Mesendoderm (in vitro differentiated cells): ENCODE measurements around the gene C22orf23.

ENCODE experiments used
- DNase-seq: peaks from one replicate; pipeline ENCODE4 v3.0.0; 2013
- H2AK5ac ChIP-seq: 2 replicates; pipeline ENCODE4 v1.6.1; 2013; ENCODE audit warnings: low read length, inconsistent platforms
- H2BK120ac ChIP-seq: 2 replicates; pipeline ENCODE4 v1.6.1; 2013; ENCODE audit warnings: low read depth, mild to moderate bottlenecking, low read length, moderate library complexity, mixed read lengths
- H2BK15ac ChIP-seq: replicated peaks from 2 replicates; pipeline ENCODE4 v1.6.1; 2013; ENCODE audit warnings: low read depth, mild to moderate bottlenecking, moderate library complexity
- H2BK5ac ChIP-seq: 2 replicates; pipeline ENCODE4 v1.6.1; 2013; ENCODE audit warnings: low read length, inconsistent platforms
- H3K18ac ChIP-seq: 2 replicates; pipeline ENCODE4 v1.6.1; 2013; ENCODE audit warnings: mild to moderate bottlenecking, low read length, mixed read lengths
- H3K23ac ChIP-seq: one replicate; pipeline ENCODE4 v1.6.1; 2013; ENCODE audit warnings: low read length
- H3K27ac ChIP-seq: 2 replicates; pipeline ENCODE4 v1.5.1; 2013; ENCODE audit warnings: low read depth, mild to moderate bottlenecking, inconsistent platforms, low read length, moderate library complexity
- H3K27me3 ChIP-seq: 2 replicates; pipeline ENCODE4 v1.6.1; 2013; ENCODE audit warnings: low read length, control low read depth, mild to moderate bottlenecking, inconsistent platforms; ENCODE audit not compliant: insufficient read depth, poor library complexity
- H3K36me3 ChIP-seq: 2 replicates; pipeline ENCODE4 v1.6.1; 2013; ENCODE audit warnings: low read length, inconsistent platforms; ENCODE audit not compliant: control insufficient read depth, insufficient read depth
- H3K4ac ChIP-seq: one replicate; pipeline ENCODE4 v1.6.1; 2013; ENCODE audit warnings: low read depth, mild to moderate bottlenecking, low read length, moderate library complexity
- H3K4me1 ChIP-seq: 2 replicates; pipeline ENCODE4 v1.6.1; 2013; ENCODE audit warnings: low read depth, low read length, inconsistent platforms; ENCODE audit not compliant: control insufficient read depth
- H3K4me2 ChIP-seq: 2 replicates; pipeline ENCODE4 v1.6.1; 2013; ENCODE audit warnings: low read length
- H3K4me3 ChIP-seq: 2 replicates; pipeline ENCODE4 v1.5.1; 2013; ENCODE audit warnings: mild to moderate bottlenecking, low read length
- H3K56ac ChIP-seq: one replicate; pipeline ENCODE4 v1.6.1; 2013; ENCODE audit warnings: low read length
- H3K79me1 ChIP-seq: 2 replicates; pipeline ENCODE4 v1.6.1; 2013; ENCODE audit warnings: low read length, inconsistent platforms
- H3K79me2 ChIP-seq: 2 replicates; pipeline ENCODE4 v1.6.1; 2013; ENCODE audit warnings: mild to moderate bottlenecking, low read length; ENCODE audit not compliant: control insufficient read depth, insufficient read depth
- H3K9ac ChIP-seq: 2 replicates; pipeline ENCODE4 v1.6.1; 2013; ENCODE audit warnings: low read length, inconsistent platforms
- H4K5ac ChIP-seq: one replicate; pipeline ENCODE4 v1.6.1; 2013; ENCODE audit warnings: low read length
- H4K8ac ChIP-seq: one replicate; pipeline ENCODE4 v1.6.1; 2013; ENCODE audit warnings: low read depth, mild to moderate bottlenecking, control low read depth, low read length, moderate library complexity
- WGBS: extraction: QIAGEN DNeasy Blood & Tissue Kit; methylation state at CpG from one replicate; pipeline ENCODE4 v1.1.7; 2013; ENCODE audit warnings: low lambda C conversion rate, missing lambda C conversion rate; ENCODE audit not compliant: insufficient coverage; ENCODE audit errors: extremely low coverage; 5-methylcytosine and 5-hydroxymethylcytosine counted together

The C22orf23 gene

GRCh38 chr22:37996079-37996478 lies 42.7 kb upstream of the C22orf23 start:
- no peaks in the 10 kb centered on the region for H3K79me1 ChIP-seq
- H2BK15ac ChIP-seq: no peak overlapping the region
- WGBS: no CpG with 5 or more reads among the region's 4 CpGs
- no peak overlapping the region for H4K8ac ChIP-seq
- H3K4ac ChIP-seq: no peak overlapping the region
- H3K23ac ChIP-seq: no peak overlapping the region
- no peak overlapping the region for H3K18ac ChIP-seq
- no peak overlapping the region for H3K27ac ChIP-seq
- no peak overlapping the region for H2BK120ac ChIP-seq
- no peak overlapping the region for H2AK5ac ChIP-seq
- no peak overlapping the region for H3K9ac ChIP-seq
- no peak overlapping the region for H3K4me2 ChIP-seq
- DNase-seq: no peak
- no peaks in the 10 kb centered on the region for H3K36me3 ChIP-seq
- H3K4me1 ChIP-seq: no peaks in the 10 kb centered on the region
- H3K4me3 ChIP-seq: no peak overlapping the region
- no peak overlapping the region for H4K5ac ChIP-seq
- H3K56ac ChIP-seq: no peak overlapping the region
- H2BK5ac ChIP-seq: no peak overlapping the region
- H3K79me2 ChIP-seq: no peaks in the 10 kb centered on the region
- H3K27me3 ChIP-seq: no peaks in the 10 kb centered on the region

DNA sequence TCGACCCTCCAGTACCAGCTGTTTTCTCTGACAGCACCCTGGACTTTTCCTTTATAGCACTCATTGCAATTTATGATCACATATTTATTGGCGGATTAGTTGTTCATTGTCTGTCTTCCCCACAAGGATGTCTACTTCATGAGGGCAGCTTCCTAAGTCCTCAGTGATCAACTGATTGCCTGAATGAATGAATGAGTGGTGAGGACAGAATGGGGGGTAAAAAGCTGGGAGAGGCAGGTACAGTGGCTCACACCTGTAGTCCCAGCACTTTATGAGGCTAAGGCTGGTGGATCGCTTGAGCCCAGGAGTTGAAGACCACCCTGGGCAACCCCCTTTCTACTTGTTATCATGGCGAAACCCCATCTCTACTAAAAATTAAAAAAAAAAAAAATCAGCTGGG lies 42.1 kb upstream of the C22orf23 start:
- DNase-seq: no peak
- Histone ChIP-seq H3K27ac (no peak overlapping the region), H3K79me1 (no peaks in the 10 kb centered on the region), H3K4me2 (no peak overlapping the region), H3K23ac (no peak overlapping the region), H3K4me3 (no peak overlapping the region), H4K8ac (no peak overlapping the region), H3K79me2 (no peaks in the 10 kb centered on the region), H2BK5ac (no peak overlapping the region), H4K5ac (no peak overlapping the region), H3K4ac (no peak overlapping the region), H3K36me3 (no peaks in the 10 kb centered on the region), H3K27me3 (no peaks in the 10 kb centered on the region), H2BK15ac (no peak overlapping the region), H2AK5ac (no peak overlapping the region), H2BK120ac (no peak overlapping the region), H3K56ac (no peak overlapping the region), H3K4me1 (no peaks in the 10 kb centered on the region), H3K18ac (no peak overlapping the region), H3K9ac (no peak overlapping the region)
- no CpG with 5 or more reads among the region's 4 CpGs for WGBS

DNA sequence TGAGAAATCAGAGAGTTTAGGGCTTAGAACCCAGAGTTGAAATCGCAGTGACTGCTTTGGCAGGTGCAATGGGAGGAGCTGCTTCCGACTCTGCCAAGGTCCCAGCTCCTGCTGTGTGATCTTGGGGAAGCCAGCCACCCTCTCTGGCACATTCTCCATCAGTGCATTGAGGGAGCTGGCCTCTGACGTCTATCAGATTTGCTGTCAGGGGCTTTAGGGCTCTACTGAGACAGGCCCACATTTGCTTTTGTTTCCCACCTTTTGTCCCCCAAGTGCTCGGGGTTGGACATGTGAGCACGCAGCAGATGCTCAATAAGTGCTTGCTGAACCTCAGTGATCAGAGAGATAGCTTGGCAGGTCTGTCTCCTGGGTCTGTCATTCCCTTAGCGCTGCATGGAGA lies 41.6 kb upstream of the C22orf23 start:
- H3K23ac ChIP-seq: no peak overlapping the region
- H4K5ac ChIP-seq: no peak overlapping the region
- no peak overlapping the region for H4K8ac ChIP-seq
- no peak overlapping the region for H3K9ac ChIP-seq
- no peaks in the 10 kb centered on the region for H3K36me3 ChIP-seq
- H3K18ac ChIP-seq: no peak overlapping the region
- no peaks in the 10 kb centered on the region for H3K27me3 ChIP-seq
- H3K79me1 ChIP-seq: no peaks in the 10 kb centered on the region
- H3K4me1 ChIP-seq: no peaks in the 10 kb centered on the region
- H3K27ac ChIP-seq: no peak overlapping the region
- no peak overlapping the region for H3K4me3 ChIP-seq
- H3K56ac ChIP-seq: no peak overlapping the region
- H3K79me2 ChIP-seq: no peaks in the 10 kb centered on the region
- H2AK5ac ChIP-seq: no peak overlapping the region
- H3K4me2 ChIP-seq: no peak overlapping the region
- no peak overlapping the region for H2BK15ac ChIP-seq
- H2BK5ac ChIP-seq: no peak overlapping the region
- WGBS: no CpG with 5 or more reads among the region's 6 CpGs
- DNase-seq: no peak
- no peak overlapping the region for H3K4ac ChIP-seq
- H2BK120ac ChIP-seq: no peak overlapping the region

DNA sequence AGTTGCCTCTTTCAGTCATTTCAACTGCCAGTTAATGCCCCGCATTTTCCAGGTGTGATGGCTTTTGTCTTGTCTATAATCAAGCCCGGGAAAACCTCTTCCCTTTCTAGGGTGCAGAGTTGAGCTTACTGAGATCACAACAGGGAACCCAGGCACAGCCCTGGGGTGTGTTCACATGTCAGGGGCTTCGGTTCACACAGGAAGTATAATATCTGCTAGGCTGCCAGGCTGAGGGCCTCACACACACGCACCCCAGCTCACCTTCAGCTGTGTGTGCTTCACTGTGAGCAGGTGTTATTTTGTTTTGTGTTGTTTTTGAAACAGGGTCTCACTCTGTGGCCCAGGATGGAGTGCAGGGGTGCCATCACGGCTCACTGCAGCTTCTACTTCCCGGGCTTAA lies 40.6 kb upstream of the C22orf23 start:
- no CpG with 5 or more reads among the region's 6 CpGs for WGBS
- H3K4me2 ChIP-seq: no peak overlapping the region
- no peaks in the 10 kb centered on the region for H3K4me1 ChIP-seq
- no peak overlapping the region for H3K4ac ChIP-seq
- H3K56ac ChIP-seq: no peak overlapping the region
- H2AK5ac ChIP-seq: no peak overlapping the region
- no peak overlapping the region for H2BK15ac ChIP-seq
- no peak for DNase-seq
- no peak overlapping the region for H3K4me3 ChIP-seq
- H3K79me2 ChIP-seq: no peaks in the 10 kb centered on the region
- no peaks in the 10 kb centered on the region for H3K36me3 ChIP-seq
- H2BK120ac ChIP-seq: no peak overlapping the region
- no peak overlapping the region for H3K18ac ChIP-seq
- H4K5ac ChIP-seq: no peak overlapping the region
- H2BK5ac ChIP-seq: no peak overlapping the region
- no peak overlapping the region for H3K9ac ChIP-seq
- H3K79me1 ChIP-seq: no peaks in the 10 kb centered on the region
- no peaks in the 10 kb centered on the region for H3K27me3 ChIP-seq
- no peak overlapping the region for H3K27ac ChIP-seq
- H4K8ac ChIP-seq: no peak overlapping the region
- no peak overlapping the region for H3K23ac ChIP-seq

DNA sequence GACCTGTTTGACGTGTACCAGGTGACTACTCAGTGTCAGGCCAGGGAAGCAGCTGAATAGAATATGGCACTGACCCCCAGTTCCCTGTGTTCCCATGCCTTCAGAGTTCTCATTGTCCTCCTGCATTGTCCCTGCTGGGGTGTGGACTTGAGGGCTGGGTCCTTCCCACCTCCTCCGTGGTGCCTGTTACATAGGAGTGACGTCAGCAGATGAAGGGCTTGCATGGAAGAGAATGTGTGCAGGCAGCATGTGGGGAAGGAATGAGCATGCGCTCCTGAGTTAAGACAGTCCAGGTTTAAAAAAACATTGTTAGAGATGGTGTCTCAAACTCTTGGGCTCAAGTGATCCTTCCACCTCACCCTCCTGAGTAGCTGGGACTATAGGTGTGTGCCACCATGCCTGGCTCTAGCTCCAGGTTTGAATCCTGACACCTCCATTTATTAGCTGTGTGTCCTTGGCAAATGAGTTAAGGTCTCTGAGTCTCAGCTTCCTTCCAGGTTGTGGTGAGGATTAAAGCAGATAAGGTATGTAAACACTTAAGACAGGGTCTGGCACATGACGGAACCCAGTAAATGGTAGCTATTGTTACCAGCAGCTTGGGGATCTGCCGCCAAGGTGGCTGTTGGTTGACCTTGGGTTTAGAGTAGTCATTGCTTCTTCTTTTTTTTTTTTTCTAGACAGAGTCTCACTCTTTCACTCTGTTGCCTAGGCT lies 38.5 kb upstream of the C22orf23 start:
- no peak overlapping the region for H3K4me2 ChIP-seq
- H3K56ac ChIP-seq: no peak overlapping the region
- H3K4me3 ChIP-seq: no peak overlapping the region
- H3K18ac ChIP-seq: no peak overlapping the region
- no CpG with 5 or more reads among the region's 6 CpGs for WGBS
- DNase-seq: no peak
- no peak overlapping the region for H3K23ac ChIP-seq
- H3K79me2 ChIP-seq: no peaks in the 10 kb centered on the region
- H3K36me3 ChIP-seq: no peaks in the 10 kb centered on the region
- no peak overlapping the region for H3K27ac ChIP-seq
- H3K4ac ChIP-seq: no peak overlapping the region
- H3K4me1 ChIP-seq: no peaks in the 10 kb centered on the region
- no peak overlapping the region for H2AK5ac ChIP-seq
- no peak overlapping the region for H4K5ac ChIP-seq
- H3K9ac ChIP-seq: no peak overlapping the region
- no peak overlapping the region for H2BK5ac ChIP-seq
- no peaks in the 10 kb centered on the region for H3K27me3 ChIP-seq
- no peak overlapping the region for H4K8ac ChIP-seq
- no peaks in the 10 kb centered on the region for H3K79me1 ChIP-seq
- H2BK120ac ChIP-seq: no peak overlapping the region
- no peak overlapping the region for H2BK15ac ChIP-seq

GRCh38 chr22:37990862-37991261 lies 37.5 kb upstream of the C22orf23 start:
- Histone ChIP-seq H3K4me1 (no peaks in the 10 kb centered on the region), H3K79me2 (no peaks in the 10 kb centered on the region), H3K4me3 (no peak overlapping the region), H3K36me3 (no peaks in the 10 kb centered on the region), H3K9ac (no peak overlapping the region), H2BK5ac (no peak overlapping the region), H3K23ac (no peak overlapping the region), H3K4ac (no peak overlapping the region), H3K56ac (no peak overlapping the region), H2AK5ac (no peak overlapping the region), H3K79me1 (no peaks in the 10 kb centered on the region), H3K27ac (no peak overlapping the region), H2BK15ac (no peak overlapping the region), H2BK120ac (no peak overlapping the region), H3K27me3 (no peaks in the 10 kb centered on the region), H3K4me2 (no peak overlapping the region), H4K8ac (no peak overlapping the region), H4K5ac (no peak overlapping the region), H3K18ac (no peak overlapping the region)
- DNase-seq: no peak
- no CpG with 5 or more reads among the region's 7 CpGs for WGBS
